Caco-2 (cell line): ENCODE data around the gene TUBA3E. TPM values are rescaled to one million over a fixed set of nuclear protein-coding genes. Genes with fewer than 3 reads are reported as not detected.
"Not testable (repeated sequence)": the region's sequence is repeated elsewhere in the genome, so short reads cannot be mapped to it uniquely, and the experiment has no call there.

Source experiments
- BruUV-seq: library from RNA; stranded (reverse); fragments of 400-500 nt; replicated peaks from 2 replicates; lab custom pipeline; 2021; lab: Mats Ljungman, UMichigan
- CTCF ChIA-PET: fragments of 300-600 bp; sonication (Branson Sonifier 250); formaldehyde crosslinking; loops from one replicate; lab custom pipeline; 2022; ENCODE audit warnings: antibody characterized with exemption; lab: Charles Lee
- POLR2A ChIA-PET: fragments of 300-600 bp; sonication (Branson Sonifier 250); formaldehyde crosslinking; loops from one replicate; lab custom pipeline; 2022; ENCODE audit warnings: antibody characterized with exemption; lab: Charles Lee
- DNase-seq, 2 experiments: peaks; one replicate each; pipeline versions ENCODE4 v3.0.0 to v3.0.0-alpha.2; 2020 to 2022
- H3K27me3 ChIP-seq: replicated peaks from 2 replicates; pipeline ENCODE4 v1.6.0; 2011; ENCODE audit warnings: low read length; ENCODE audit not compliant: control insufficient read depth, insufficient read depth
- H3K36me3 ChIP-seq: 2 replicates; pipeline ENCODE4 v1.5.1; 2011; ENCODE audit warnings: low read length; ENCODE audit not compliant: control insufficient read depth, insufficient read depth
- H3K4me1 ChIP-seq: fragments of 250-450 bp; sonication (Bioruptor Pico); 2 replicates; pipeline ENCODE4 v1.5.1; 2020; ENCODE audit warnings: mild to moderate bottlenecking
- H3K4me3 ChIP-seq: 2 replicates; pipeline ENCODE4 v1.5.1; 2011; ENCODE audit warnings: low read depth, mild to moderate bottlenecking, control low read depth, low read length
- H3K9me3 ChIP-seq: fragments of 250-450 bp; sonication (Bioruptor Pico); 2 replicates; pipeline ENCODE4 v1.5.1; 2020; ENCODE audit warnings: mild to moderate bottlenecking, moderate library complexity
- H3K27ac Mint-ChIP-seq: one replicate; pipeline ENCODE4 v1.8.0; 2022; ENCODE audit warnings: mixed read lengths; ENCODE audit not compliant: unreplicated experiment
- H3K27me3 Mint-ChIP-seq: one replicate; pipeline ENCODE4 v1.8.0; 2022; ENCODE audit warnings: mixed read lengths; ENCODE audit not compliant: insufficient read depth, unreplicated experiment
- H3K36me3 Mint-ChIP-seq: one replicate; pipeline ENCODE4 v1.8.0; 2022; ENCODE audit warnings: mild to moderate bottlenecking, mixed read lengths; ENCODE audit not compliant: insufficient read depth, unreplicated experiment
- H3K4me1 Mint-ChIP-seq: one replicate; pipeline ENCODE4 v1.8.0; 2022; ENCODE audit warnings: low read depth, mixed read lengths; ENCODE audit not compliant: unreplicated experiment
- H3K4me3 Mint-ChIP-seq: one replicate; pipeline ENCODE4 v1.8.0; 2022; ENCODE audit warnings: mild to moderate bottlenecking, moderate library complexity, mixed read lengths; ENCODE audit not compliant: unreplicated experiment
- H3K9me3 Mint-ChIP-seq: one replicate; pipeline ENCODE4 v1.8.0; 2022; ENCODE audit warnings: mixed read lengths; ENCODE audit not compliant: unreplicated experiment
- CTCF ChIP-seq, 2 experiments: fragments of 200-600 bp in 1 of 2; IDR thresholded peaks; 1 replicate in 1 of 2; 2 replicates in 1 of 2; pipeline versions ENCODE4 v1.5.1 to v1.8.0; 2011 to 2022; ENCODE audit warnings: antibody characterized with exemption in 1 of 2, control low read depth in 1 of 2, inconsistent platforms in 1 of 2, low read depth in 1 of 2, low read length in 1 of 2, mild to moderate bottlenecking in 1 of 2, moderate library complexity in 1 of 2; ENCODE audit not compliant: insufficient read depth in 1 of 2, severe bottlenecking in 1 of 2, unreplicated experiment in 1 of 2
- intact Hi-C: fragments of 100-400 bp; cut with micrococcal nuclease; formaldehyde crosslinking; loops from one replicate; pipeline ENCODE4 v1.10.0; 2022; ENCODE audit not compliant: unreplicated experiment
- total RNA-seq: library from RNA; stranded (reverse); gene quantifications from 2 replicates; pipeline ENCODE4 v1.2.3, GENCODE V29; 2022

TUBA3E gene
- total RNA-seq, 1 experiment from 2014 or later, result 0.57 TPM

GRCh38 chr2:130162968-130163367, 35.3 kb downstream of the TUBA3E start:
- Histone ChIP-seq H3K36me3 (peaks cover 2% of the 10 kb centered on the region), H3K4me1 (no peaks in the 10 kb centered on the region), H3K4me3 (no peak overlapping the region), H3K9me3 (no peaks in the 10 kb centered on the region), H3K27me3 (no peaks in the 10 kb centered on the region)
- BruUV-seq, result no TSS peak
- Mint-ChIP-seq H3K4me1 (no peaks in the 10 kb centered on the region), H3K27ac (no peak overlapping the region), H3K27me3 (no peaks in the 10 kb centered on the region), H3K4me3 (no peak overlapping the region), H3K9me3 (no peaks in the 10 kb centered on the region), H3K36me3 (peaks cover 86% of the 10 kb centered on the region)
- TF ChIP-seq CTCF (IDR thresholded peaks at IDR 0.05; ENCODE audit: insufficient read depth in 1 of 2, low read depth in 1 of 2, low read length in 1 of 2, severe bottlenecking in 1 of 2, unreplicated experiment in 1 of 2), result no peak
- POLR2A ChIA-PET, result no interaction called here
- DNase-seq, result no peak
- CTCF ChIA-PET, result no interaction called here
- intact Hi-C loops, result no loop called here

GRCh38 chr2:130162486-130162885, 35.8 kb downstream of the TUBA3E start:
- H3K27ac Mint-ChIP-seq, H3K9me3 Mint-ChIP-seq, H3K27me3 ChIP-seq, H3K4me1 ChIP-seq, H3K9me3 ChIP-seq, H3K4me3 Mint-ChIP-seq, H3K27me3 Mint-ChIP-seq, H3K4me3 ChIP-seq, H3K36me3 ChIP-seq, DNase-seq, POLR2A ChIA-PET, CTCF ChIA-PET, BruUV-seq, H3K4me1 Mint-ChIP-seq, intact Hi-C loops: not testable (repeated sequence)
- peaks cover 84% of the 10 kb centered on the region for H3K36me3 Mint-ChIP-seq

- DNase-seq, CTCF ChIA-PET, BruUV-seq: not testable (repeated sequence)
Measured at GRCh38 chr2:130160838-130161705, 37.2 kb downstream of the TUBA3E start.

GRCh38 chr2:130160131-130160530, 38.1 kb downstream of the TUBA3E start:
- CTCF ChIA-PET, result no interaction called here
- Mint-ChIP-seq H3K36me3 (peaks cover 70% of the 10 kb centered on the region), H3K27ac (no peak overlapping the region)

More at GRCh38 chr2:130160838-130161705, 37.2 kb downstream of the TUBA3E start:
- H3K27me3 ChIP-seq, H3K9me3 ChIP-seq, H3K27me3 Mint-ChIP-seq, H3K4me1 Mint-ChIP-seq, H3K4me3 ChIP-seq, H3K36me3 ChIP-seq, H3K4me3 Mint-ChIP-seq, intact Hi-C loops, H3K9me3 Mint-ChIP-seq, H3K27ac Mint-ChIP-seq, H3K4me1 ChIP-seq, POLR2A ChIA-PET: not testable (repeated sequence)
- H3K36me3 Mint-ChIP-seq, result peaks cover 70% of the 10 kb centered on the region

GRCh38 chr2:130159376-130159775, 38.9 kb downstream of the TUBA3E start:
- H3K4me3 ChIP-seq, H3K36me3 ChIP-seq, H3K27ac Mint-ChIP-seq, H3K27me3 ChIP-seq, H3K9me3 Mint-ChIP-seq, H3K4me3 Mint-ChIP-seq, POLR2A ChIA-PET, CTCF ChIA-PET, intact Hi-C loops, DNase-seq, H3K4me1 Mint-ChIP-seq, H3K27me3 Mint-ChIP-seq, BruUV-seq, H3K9me3 ChIP-seq, H3K4me1 ChIP-seq: not testable (repeated sequence)
- peaks cover 65% of the 10 kb centered on the region for H3K36me3 Mint-ChIP-seq

More at GRCh38 chr2:130160131-130160530, 38.1 kb downstream of the TUBA3E start:
- no peaks in the 10 kb centered on the region for H3K9me3 ChIP-seq
- Mint-ChIP-seq H3K27me3 (no peaks in the 10 kb centered on the region), H3K9me3 (no peaks in the 10 kb centered on the region), H3K4me1 (no peaks in the 10 kb centered on the region), H3K4me3 (no peak overlapping the region)
- H3K4me1 ChIP-seq, result no peaks in the 10 kb centered on the region
- TF ChIP-seq CTCF (IDR thresholded peaks at IDR 0.05; ENCODE audit: insufficient read depth in 1 of 2, low read depth in 1 of 2, low read length in 1 of 2, severe bottlenecking in 1 of 2, unreplicated experiment in 1 of 2), result no peak
- H3K36me3 ChIP-seq, result peaks cover 2% of the 10 kb centered on the region; the same call in 1 of the 2 replicates
- POLR2A ChIA-PET, result no interaction called here
- no peaks in the 10 kb centered on the region for H3K27me3 ChIP-seq
- intact Hi-C loops, result no loop called here
- H3K4me3 ChIP-seq, result no peak overlapping the region
- DNase-seq, result no peak
- BruUV-seq, result no TSS peak
